GM12873 (cell line): ENCODE data around the gene CDK9.

Source experiments
- CTCF ChIP-seq: IDR thresholded peaks from 2 replicates; pipeline ENCODE4 v1.5.1; 2012; ENCODE audit warnings: low read depth, mild to moderate bottlenecking, moderate library complexity, low read length, control low read depth; ENCODE audit not compliant: insufficient read depth; ENCODE audit errors: missing control alignments

CDK9 gene

GRCh38 chr9:127803507-127804352 lies 17.9 kb downstream of the CDK9 start:
- no peak for TF ChIP-seq CTCF

DNA sequence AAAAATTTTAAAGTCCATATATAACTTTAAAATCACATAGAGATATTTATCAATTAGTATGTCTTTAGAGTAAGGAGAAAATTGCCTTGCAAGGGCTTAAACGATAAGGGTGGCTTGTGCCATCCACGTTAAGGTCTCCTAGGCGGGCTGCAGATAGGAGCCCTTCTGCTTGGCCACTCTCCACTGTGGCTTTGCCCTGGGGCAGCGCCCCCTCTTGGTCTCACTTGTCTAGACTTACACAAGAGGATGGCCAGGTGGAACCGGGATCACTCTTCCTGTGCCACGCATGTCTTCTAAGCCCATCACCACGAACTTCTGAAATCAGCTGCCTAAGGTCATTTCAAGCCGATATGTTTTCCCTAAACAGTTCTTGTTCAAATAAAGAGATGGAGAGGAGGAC lies 19.8 kb downstream of the CDK9 start:
- peak; percentile 62 for TF ChIP-seq CTCF

DNA sequence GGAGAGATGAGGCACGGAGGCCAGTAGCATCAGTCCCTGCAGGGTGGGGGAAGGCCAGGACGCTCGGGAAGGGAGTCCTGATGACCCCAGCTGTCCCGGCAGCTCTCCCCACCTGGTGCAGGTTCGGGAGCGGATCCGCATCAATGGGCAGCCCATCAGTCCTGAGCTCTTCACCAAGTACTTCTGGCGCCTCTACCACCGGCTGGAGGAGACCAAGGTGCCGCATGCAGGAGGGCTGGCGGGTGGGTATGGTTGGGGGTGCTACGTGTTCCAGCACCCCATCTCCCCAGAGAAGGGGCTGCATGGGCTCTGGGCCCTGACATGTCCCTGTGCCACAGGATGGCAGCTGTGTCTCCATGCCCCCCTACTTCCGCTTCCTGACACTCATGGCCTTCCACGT lies 21.0 kb downstream of the CDK9 start:
- TF ChIP-seq CTCF = no peak

DNA sequence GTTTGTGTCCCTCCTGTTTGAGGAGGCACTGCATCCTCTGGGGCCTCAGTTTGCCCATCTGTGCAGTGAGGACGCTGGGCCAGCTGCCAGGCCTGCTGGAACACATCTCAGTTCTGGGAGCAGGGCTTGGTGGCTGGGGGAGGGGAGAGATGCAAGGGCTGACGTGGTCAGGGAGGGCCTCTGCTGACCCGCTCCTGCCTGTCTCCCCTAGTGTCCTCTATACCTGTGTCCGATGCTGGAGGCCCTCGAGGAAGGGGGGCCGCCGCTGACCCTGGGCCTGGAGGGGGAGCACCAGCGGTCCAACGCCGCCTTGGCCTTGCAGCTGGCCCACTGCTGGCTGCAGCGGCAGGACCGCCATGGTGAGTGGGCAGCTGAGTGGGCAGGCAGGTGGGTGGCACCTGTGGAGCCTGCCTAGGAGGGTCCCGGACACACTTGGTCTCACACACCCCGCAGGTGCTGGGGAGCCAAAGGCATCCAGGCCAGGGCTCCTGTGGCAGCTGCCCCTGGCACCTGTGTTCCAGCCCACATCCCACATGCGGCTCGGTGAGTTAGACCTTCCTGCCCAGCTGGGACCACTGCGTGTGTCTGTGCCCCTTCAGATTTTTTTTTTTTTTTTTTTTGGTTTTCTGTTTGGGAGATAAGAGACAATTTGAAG lies 22.6 kb downstream of the CDK9 start:
- TF ChIP-seq CTCF = no peak

DNA sequence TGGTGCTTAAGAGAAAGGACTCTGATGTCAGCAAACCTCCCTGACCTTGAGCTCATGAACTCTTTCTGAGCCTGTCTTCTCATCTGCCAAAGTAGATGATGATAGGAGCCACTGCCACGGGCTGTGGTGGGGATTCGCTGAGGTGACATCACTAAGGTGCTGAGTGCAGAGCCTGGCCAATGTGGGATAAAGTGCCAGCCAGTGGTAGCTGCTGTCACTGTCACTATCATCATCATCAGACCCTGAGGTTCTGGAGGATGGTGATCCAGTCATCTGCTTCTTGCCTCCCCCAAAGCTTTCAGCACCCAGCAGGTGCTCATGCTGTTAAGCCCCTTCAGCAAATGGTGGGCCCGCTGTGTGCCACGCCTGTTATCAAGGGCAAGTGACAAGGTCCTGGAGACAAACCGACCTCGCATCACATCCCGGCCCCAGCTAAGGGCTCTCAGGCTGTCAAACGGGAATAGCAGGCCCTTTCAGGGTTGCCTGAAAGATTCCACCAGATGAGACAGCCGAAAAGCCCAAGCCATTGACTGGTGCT lies 23.2 kb downstream of the CDK9 start:
- no peak for TF ChIP-seq CTCF

DNA sequence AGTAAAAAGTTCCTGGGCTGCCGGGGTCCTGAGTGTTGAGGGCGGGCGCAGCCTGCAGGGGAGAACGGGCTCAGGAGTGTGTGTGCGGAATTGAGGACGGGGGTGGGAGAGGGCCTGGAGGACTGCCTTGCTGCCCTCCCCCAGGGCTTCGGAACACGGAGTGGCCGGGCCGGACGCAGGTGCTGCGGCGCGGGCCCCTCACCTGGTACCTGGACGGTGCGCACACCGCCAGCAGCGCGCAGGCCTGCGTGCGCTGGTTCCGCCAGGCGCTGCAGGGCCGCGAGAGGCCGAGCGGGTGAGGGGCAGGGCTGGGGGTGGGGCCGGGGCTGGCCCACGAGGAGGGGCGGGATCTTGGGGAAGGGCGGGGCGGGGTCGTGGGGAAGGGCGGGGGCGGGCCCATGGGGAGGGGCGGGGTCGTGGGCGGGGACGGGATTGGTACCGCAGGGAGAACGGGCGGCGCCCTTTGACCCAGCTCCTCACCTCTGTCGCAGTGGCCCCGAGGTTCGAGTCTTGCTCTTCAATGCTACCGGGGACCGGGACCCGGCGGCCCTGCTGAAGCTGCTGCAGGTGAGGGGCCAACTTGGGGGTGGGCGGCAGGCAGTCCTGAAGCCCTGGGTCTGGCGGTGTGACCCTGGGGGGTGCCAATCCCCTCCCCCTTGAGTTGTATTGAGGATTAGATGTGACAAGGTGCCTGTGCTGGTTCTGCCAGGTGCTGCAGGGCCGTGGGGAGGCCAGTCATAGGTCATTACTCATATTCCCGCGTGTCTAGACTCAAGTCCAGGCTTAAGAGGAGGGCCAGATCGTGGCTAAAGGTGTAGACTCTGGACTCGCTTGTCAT lies 23.9 kb downstream of the CDK9 start:
- TF ChIP-seq CTCF = no peak
